ENCODE results near the gene CHD9NB. TPM values are rescaled to one million over a fixed set of nuclear protein-coding genes. Genes with fewer than 3 reads are reported as not detected.

CHD9NB gene
- total RNA-seq, 4 donors from 2014 or later: 0.13 to 0.72 TPM; not detected in 2

DNA sequence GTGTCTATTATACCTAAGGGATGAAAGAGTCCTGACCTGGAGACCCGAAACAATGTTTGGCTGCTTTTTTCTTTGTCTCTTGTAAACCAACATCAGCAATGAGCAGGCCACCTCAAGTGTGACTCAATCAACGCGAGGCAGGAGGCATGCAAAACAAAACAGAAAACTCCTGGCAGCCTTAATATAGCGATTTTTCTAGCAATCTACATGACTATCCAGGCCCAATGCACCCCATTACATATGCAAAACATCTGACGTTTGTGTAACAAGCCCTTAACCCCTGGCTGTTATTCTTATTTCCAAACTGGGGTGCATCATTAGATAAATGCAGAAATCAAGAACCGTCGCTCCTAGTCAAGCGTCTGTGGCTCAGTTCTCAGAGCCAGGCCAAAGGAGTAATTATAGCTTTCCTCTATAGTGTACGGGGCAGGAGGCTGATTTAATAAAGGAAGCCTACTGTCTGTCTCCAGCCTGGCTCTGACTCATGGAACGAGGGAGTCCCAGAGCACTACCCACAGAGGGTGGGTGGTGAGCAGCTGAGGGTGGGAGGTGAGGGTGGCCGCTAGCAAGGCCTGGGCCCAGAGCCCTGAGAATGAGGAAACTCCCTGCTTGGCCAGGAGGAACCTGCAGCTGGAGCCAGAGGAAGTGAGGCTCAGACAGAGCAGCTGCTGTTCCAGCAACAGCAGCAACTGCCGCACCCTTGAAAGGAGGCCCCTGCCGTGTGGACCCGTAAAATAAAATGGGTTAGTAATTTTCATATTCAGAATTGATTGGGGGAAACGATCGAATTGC lies 46.0 kb upstream of the CHD9NB start:
- in situ Hi-C loops (cut with MboI; ENCODE audit: low sequenced_read_pairs in 4 of 4): no loop called here
- Histone ChIP-seq H3K36me3 (no peaks in the 10 kb centered on the region), H3K27ac (peak overlapping the region; percentile 94 to 96 (median 95)), H3K27me3 (no peaks in the 10 kb centered on the region), H3K4me3 (peak overlapping the region; percentile 51 to 60 (median 54)), H3K9me3 (no peaks in the 10 kb centered on the region), H3K4me1 (peaks cover 53% of the 10 kb centered on the region in 2 donors)
- intact Hi-C loops (cut with DNase I; ENCODE audit: low total_unique reads): loop anchor here (1.0 to 10.0 kb wide), 4 partner anchors 7 to 406 kb away; partner anchors contain the start of genes AKTIP and CHD9
- ATAC-seq: peak; percentile 74 to 78
- DNase-seq: peak; percentile 86 to 97
- TF ChIP-seq POLR2A (IDR thresholded peaks at IDR 0.05): peak; percentile 55 to 61
- TF ChIP-seq, protein P1, sequence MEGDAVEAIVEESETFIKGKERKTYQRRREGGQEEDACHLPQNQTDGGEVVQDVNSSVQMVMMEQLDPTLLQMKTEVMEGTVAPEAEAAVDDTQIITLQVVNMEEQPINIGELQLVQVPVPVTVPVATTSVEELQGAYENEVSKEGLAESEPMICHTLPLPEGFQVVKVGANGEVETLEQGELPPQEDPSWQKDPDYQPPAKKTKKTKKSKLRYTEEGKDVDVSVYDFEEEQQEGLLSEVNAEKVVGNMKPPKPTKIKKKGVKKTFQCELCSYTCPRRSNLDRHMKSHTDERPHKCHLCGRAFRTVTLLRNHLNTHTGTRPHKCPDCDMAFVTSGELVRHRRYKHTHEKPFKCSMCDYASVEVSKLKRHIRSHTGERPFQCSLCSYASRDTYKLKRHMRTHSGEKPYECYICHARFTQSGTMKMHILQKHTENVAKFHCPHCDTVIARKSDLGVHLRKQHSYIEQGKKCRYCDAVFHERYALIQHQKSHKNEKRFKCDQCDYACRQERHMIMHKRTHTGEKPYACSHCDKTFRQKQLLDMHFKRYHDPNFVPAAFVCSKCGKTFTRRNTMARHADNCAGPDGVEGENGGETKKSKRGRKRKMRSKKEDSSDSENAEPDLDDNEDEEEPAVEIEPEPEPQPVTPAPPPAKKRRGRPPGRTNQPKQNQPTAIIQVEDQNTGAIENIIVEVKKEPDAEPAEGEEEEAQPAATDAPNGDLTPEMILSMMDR (IDR thresholded peaks at IDR 0.05 in 4 of 5, conservative IDR thresholded peaks at IDR 0.05 in 1 of 5): no peak

DNA sequence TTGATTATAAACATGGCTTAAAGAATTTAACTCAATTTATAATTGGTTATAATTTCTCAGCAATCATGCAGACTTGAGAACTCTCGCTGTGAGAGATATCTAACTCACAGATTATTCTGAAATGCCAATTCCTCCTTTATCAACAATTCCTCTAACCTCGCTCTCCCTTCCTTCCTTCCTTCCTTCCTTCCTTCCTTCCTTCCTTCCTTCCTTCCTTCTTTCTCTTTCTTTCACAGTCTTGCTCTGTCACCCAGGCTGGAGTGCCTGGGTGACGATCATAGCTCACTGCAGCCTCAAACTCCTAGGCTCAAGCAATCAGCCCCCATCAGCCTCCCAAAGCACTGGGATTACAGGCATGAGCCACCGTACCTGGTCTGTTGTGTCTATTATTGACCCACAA lies 44.5 kb upstream of the CHD9NB start:
- in situ Hi-C loops (cut with MboI; ENCODE audit: low sequenced_read_pairs in 4 of 4): no loop called here
- no peak overlapping the region for H3K4me3 ChIP-seq
- H3K4me1 ChIP-seq: peaks cover 63% of the 10 kb centered on the region in 2 donors
- intact Hi-C loops (cut with DNase I; ENCODE audit: low total_unique reads): loop anchor here (10.0 kb wide), 1 partner anchor 408 kb away; the partner anchor contains the start of gene AKTIP
- no peaks in the 10 kb centered on the region for H3K36me3 ChIP-seq
- ATAC-seq (no peak), DNase-seq (no peak)
- peak overlapping the region in 3 of 4 donors; percentile 94 to 95 (median 95) for H3K27ac ChIP-seq
- H3K27me3 ChIP-seq: no peaks in the 10 kb centered on the region
- no peaks in the 10 kb centered on the region for H3K9me3 ChIP-seq
- TF ChIP-seq, protein P1 (IDR thresholded peaks at IDR 0.05 in 4 of 5, conservative IDR thresholded peaks at IDR 0.05 in 1 of 5): no peak
- TF ChIP-seq POLR2A (IDR thresholded peaks at IDR 0.05): no peak

DNA sequence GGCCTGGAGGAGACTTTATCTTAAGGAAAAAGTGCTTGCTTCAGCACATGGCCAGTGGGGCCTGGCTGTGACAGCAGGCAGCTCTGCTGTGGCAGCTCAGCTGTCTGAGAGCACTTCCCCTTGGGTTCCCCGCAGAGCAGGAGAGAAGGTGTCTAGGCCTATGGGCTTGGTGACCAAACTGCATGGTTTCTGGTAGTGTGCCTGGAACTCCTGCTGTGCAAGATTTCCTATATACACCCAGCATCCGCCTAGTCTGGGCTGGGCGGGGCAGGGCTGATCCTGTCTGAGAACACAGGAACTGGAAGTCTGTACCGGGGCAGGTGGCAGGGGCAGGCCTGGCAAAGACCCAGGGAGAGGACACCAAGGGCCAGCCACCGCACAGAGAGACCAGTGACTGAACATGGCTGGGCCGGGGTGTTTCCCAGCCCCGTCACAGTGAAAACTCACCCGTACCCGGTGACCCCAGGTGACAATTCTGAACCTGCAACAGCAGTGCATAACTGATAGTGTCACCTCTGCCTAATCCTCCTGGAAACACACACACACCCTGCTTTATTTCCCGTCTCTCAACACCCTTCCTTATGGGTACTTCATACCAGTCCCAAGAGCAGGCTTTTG lies 41.4 kb upstream of the CHD9NB start:
- H3K9me3 ChIP-seq: no peaks in the 10 kb centered on the region
- peak overlapping the region; percentile 45 to 72 (median 62) for H3K27ac ChIP-seq
- H3K4me1 ChIP-seq: peaks cover 70 to 73% of the 10 kb centered on the region in 2 donors
- TF ChIP-seq POLR2A (IDR thresholded peaks at IDR 0.05): no peak
- TF ChIP-seq, protein P1 (IDR thresholded peaks at IDR 0.05 in 4 of 5, conservative IDR thresholded peaks at IDR 0.05 in 1 of 5): no peak
- H3K36me3 ChIP-seq: no peaks in the 10 kb centered on the region
- ATAC-seq (no peak), DNase-seq (peak in 1 of 2 donors; percentile 49)
- in situ Hi-C loops (cut with MboI; ENCODE audit: low sequenced_read_pairs in 4 of 4): no loop called here
- intact Hi-C loops (cut with DNase I; ENCODE audit: low total_unique reads): loop anchor here (10.0 kb wide), 1 partner anchor 411 kb away; the partner anchor contains the start of gene AKTIP
- H3K27me3 ChIP-seq: no peaks in the 10 kb centered on the region
- H3K4me3 ChIP-seq: no peak overlapping the region

DNA sequence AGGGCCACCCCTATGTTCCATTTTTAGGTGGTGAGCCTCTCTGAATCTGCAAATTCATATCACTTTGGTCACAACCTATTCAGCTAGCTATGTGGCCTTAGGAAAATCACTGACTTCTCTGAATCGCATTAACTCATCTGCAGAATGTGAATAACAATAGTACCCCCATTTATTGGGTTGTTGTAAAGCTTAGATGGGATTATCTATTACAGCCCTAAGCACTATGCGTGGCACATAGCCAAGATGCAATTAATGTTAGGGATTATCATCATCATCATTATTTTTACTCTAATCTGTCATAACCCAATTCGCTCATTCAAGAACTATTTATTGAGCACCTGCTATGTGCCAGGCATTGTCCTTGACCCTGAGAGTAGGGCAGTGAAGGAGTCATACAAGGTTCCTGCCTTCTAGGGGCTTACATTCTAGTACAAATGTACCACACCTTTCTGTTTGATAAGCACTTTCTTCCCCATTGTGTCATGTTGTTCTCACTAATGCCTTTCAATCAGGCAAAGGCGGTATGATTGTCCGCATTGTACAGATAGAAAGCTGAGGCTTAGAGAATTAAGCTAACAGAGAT lies 40.6 kb upstream of the CHD9NB start:
- intact Hi-C loops (cut with DNase I; ENCODE audit: low total_unique reads) (loop anchor here (10.0 kb wide), 1 partner anchor 412 kb away; the partner anchor contains the start of gene AKTIP), in situ Hi-C loops (cut with MboI; ENCODE audit: low sequenced_read_pairs in 4 of 4) (no loop called here)
- H3K36me3 ChIP-seq: no peaks in the 10 kb centered on the region
- DNase-seq: no peak
- H3K4me1 ChIP-seq: peaks cover 67 to 72% of the 10 kb centered on the region in 2 donors
- no peak for TF ChIP-seq POLR2A (IDR thresholded peaks at IDR 0.05)
- TF ChIP-seq, protein P1 (IDR thresholded peaks at IDR 0.05 in 4 of 5, conservative IDR thresholded peaks at IDR 0.05 in 1 of 5): no peak
- H3K27ac ChIP-seq: peak overlapping the region; percentile 45 to 72 (median 62)
- no peaks in the 10 kb centered on the region for H3K27me3 ChIP-seq
- ATAC-seq: no peak
- H3K4me3 ChIP-seq: no peak overlapping the region
- no peaks in the 10 kb centered on the region for H3K9me3 ChIP-seq
